ENCODE data around the gene POU2F2.

The POU2F2 gene

GRCh38 chr19:42153672-42154433 is 21.6 kb upstream of the POU2F2 start:
- Histone ChIP-seq H3K4me2 (ENCODE audit: insufficient read depth, low read length) (no peak overlapping the region), H3K4me1 (ENCODE audit: insufficient read depth, low read length) (no peaks in the 10 kb centered on the region), H3K27me3 (ENCODE audit: insufficient read depth, low read length, poor library complexity) (peaks cover 22% of the 10 kb centered on the region), H3K4me3 (ENCODE audit: low read depth in 1 of 2, low read length in 2 of 2) (no peak overlapping the region), H2AFZ (ENCODE audit: low read depth, low read length) (no peak overlapping the region), H3K36me3 (ENCODE audit: insufficient read depth, low read length) (no peaks in the 10 kb centered on the region), H4K20me1 (ENCODE audit: insufficient read depth, low read length) (0 out of 2 replicates have a peak, but pooled peaks cover 2% of the 10 kb centered on the region), H3K9ac (ENCODE audit: low read depth, low read length) (no peak overlapping the region), H3K79me2 (ENCODE audit: insufficient read depth, low read length) (no peaks in the 10 kb centered on the region), H3K27ac (ENCODE audit: low read length) (no peak overlapping the region), H3K9me3 (ENCODE audit: insufficient read depth, low read length, severe bottlenecking) (no peaks in the 10 kb centered on the region)
- ATAC-seq (ENCODE audit: insufficient read depth, low read depth) (no peak), DNase-seq (no peak)
- TF ChIP-seq CTCF (IDR thresholded peaks at IDR 0.05; ENCODE audit: borderline replicate concordance, extremely low read depth, low read length, poor library complexity, severe bottlenecking) (no peak), EZH2 (IDR thresholded peaks at IDR 0.05; ENCODE audit: borderline replicate concordance, low read depth, low read length, severe bottlenecking) (no peak)

GRCh38 chr19:42152910-42153671 is 20.8 kb upstream of the POU2F2 start:
- no peak overlapping the region for H3K4me3 ChIP-seq (ENCODE audit: low read depth in 1 of 2, low read length in 2 of 2)
- no peaks in the 10 kb centered on the region for H3K9me3 ChIP-seq (ENCODE audit: insufficient read depth, low read length, severe bottlenecking)
- peaks cover 24% of the 10 kb centered on the region for H3K27me3 ChIP-seq (ENCODE audit: insufficient read depth, low read length, poor library complexity)
- no peak overlapping the region for H3K9ac ChIP-seq (ENCODE audit: low read depth, low read length)
- no peak overlapping the region for H3K4me2 ChIP-seq (ENCODE audit: insufficient read depth, low read length)
- H4K20me1 ChIP-seq (ENCODE audit: insufficient read depth, low read length) = 0 out of 2 replicates have a peak, but pooled peaks cover 2% of the 10 kb centered on the region
- TF ChIP-seq EZH2 (IDR thresholded peaks at IDR 0.05; ENCODE audit: borderline replicate concordance, low read depth, low read length, severe bottlenecking) (no peak), CTCF (IDR thresholded peaks at IDR 0.05; ENCODE audit: borderline replicate concordance, extremely low read depth, low read length, poor library complexity, severe bottlenecking) (no peak)
- H3K79me2 ChIP-seq (ENCODE audit: insufficient read depth, low read length) = no peaks in the 10 kb centered on the region
- no peak overlapping the region for H3K27ac ChIP-seq (ENCODE audit: low read length)
- no peaks in the 10 kb centered on the region for H3K36me3 ChIP-seq (ENCODE audit: insufficient read depth, low read length)
- no peaks in the 10 kb centered on the region for H3K4me1 ChIP-seq (ENCODE audit: insufficient read depth, low read length)
- ATAC-seq (ENCODE audit: insufficient read depth, low read depth) = no peak
- DNase-seq = no peak
- no peak overlapping the region for H2AFZ ChIP-seq (ENCODE audit: low read depth, low read length)

GRCh38 chr19:42151782-42152684 is 19.8 kb upstream of the POU2F2 start:
- Histone ChIP-seq H3K36me3 (ENCODE audit: insufficient read depth, low read length) (no peaks in the 10 kb centered on the region), H3K27ac (ENCODE audit: low read length) (no peak overlapping the region), H3K9me3 (ENCODE audit: insufficient read depth, low read length, severe bottlenecking) (no peaks in the 10 kb centered on the region), H3K27me3 (ENCODE audit: insufficient read depth, low read length, poor library complexity) (peaks cover 29% of the 10 kb centered on the region), H3K9ac (ENCODE audit: low read depth, low read length) (no peak overlapping the region), H2AFZ (ENCODE audit: low read depth, low read length) (no peak overlapping the region), H3K4me3 (ENCODE audit: low read depth in 1 of 2, low read length in 2 of 2) (no peak overlapping the region), H3K4me2 (ENCODE audit: insufficient read depth, low read length) (no peak overlapping the region), H3K79me2 (ENCODE audit: insufficient read depth, low read length) (no peaks in the 10 kb centered on the region), H4K20me1 (ENCODE audit: insufficient read depth, low read length) (0 out of 2 replicates have a peak, but pooled peaks cover 2% of the 10 kb centered on the region), H3K4me1 (ENCODE audit: insufficient read depth, low read length) (no peaks in the 10 kb centered on the region)
- no peak for TF ChIP-seq CTCF (IDR thresholded peaks at IDR 0.05; ENCODE audit: borderline replicate concordance, extremely low read depth, low read length, poor library complexity, severe bottlenecking)
- no peak for TF ChIP-seq EZH2 (IDR thresholded peaks at IDR 0.05; ENCODE audit: borderline replicate concordance, low read depth, low read length, severe bottlenecking)
- ATAC-seq (ENCODE audit: insufficient read depth, low read depth) = no peak
- DNase-seq = no peak
